DMS53 treated with DMSO at 0.1 percent for 48 hours (cell line): ENCODE results near the gene ST7.
"Not testable (repeated sequence)": the region's sequence is repeated elsewhere in the genome, so short reads cannot be mapped to it uniquely, and the experiment has no call there.

Experiments used
- DNase-seq: peaks from one replicate; lab custom pipeline; 2025; ENCODE audit not compliant: unreplicated experiment; lab: John Stamatoyannopoulos, UW

Gene ST7

GRCh38 chr7:117120321-117120720 is 167.0 kb downstream of the ST7 start:
- not testable (repeated sequence) for DNase-seq

- not testable (repeated sequence) for DNase-seq
Observed at GRCh38 chr7:117122036-117122435, 168.7 kb downstream of the ST7 start.

DNA sequence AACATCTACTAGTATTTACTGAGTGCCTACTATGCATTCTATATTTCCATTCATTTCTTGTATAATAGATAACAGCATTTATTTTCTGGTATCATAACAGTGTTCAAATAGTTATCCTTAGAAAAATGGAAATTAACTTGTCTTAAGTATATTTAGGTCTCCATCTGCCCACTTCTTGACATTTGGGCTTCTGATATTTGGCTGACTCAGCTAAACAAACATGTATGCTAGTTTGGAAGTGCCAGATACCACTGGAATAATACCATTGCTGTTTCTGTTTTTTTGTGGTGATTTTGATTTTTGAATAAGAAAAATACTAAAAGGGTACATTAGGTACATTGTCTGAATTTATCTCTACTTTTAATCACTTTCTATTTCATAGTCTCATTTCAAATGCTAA is 169.2 kb downstream of the ST7 start:
- no peak for DNase-seq

DNA sequence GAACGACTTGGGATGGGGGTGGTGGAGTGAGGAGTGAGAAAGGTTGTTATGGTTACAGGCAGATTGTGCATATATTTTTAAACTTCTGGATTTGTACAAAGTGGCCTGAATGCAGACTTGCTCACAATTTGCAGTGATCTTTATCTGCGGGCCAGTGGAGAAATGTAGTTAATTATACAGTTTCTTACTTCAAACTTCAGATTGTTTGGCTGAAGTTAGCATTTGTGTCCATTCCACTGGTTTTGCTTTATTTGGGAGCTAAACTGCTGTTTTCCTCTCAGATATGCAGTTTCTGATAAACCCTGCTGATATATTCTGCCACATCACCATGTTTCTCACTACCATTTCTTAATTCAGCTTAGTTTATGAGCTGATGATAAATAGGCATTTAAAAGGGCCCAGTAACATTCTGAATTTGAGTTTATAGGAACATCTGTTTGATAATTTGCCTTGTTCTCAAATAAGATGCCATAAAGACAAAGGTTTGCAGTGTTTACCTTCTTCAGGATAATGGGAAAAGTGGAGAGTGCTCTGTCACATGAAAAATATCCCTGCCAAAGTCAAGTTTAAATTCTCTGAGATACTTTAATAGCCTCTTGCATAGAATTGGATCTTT is 170.1 kb downstream of the ST7 start:
- no peak for DNase-seq

DNA sequence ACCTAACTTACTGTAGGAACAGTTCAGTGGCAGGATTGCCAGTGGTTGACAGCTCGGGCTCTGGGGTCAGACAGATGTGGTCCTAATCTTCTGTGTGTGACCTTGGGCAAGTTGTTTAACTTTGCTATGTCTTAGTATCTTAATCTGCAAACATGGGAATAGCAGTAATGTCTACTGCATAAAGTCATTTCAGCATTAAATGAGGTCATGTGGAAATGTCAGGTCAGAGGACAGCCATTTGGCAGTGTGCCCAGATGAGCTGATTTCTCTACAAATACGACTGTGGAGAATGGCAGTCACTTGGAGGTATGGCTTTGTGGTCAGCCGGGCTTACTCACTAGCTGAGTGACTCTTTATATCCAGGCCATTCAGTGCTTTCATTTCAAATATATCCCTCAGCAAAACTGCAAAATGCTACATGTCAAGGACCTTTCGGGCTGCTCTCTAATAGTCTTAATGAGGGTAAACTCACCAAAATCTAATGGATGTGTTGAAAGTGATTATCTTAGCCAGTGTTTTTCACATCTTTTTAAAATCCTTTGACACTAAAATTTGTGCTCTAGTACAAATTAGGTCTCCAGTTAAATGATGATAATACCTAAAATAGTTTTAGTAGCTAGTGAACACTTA is 171.4 kb downstream of the ST7 start:
- peak; percentile 93 for DNase-seq

- no peak for DNase-seq
Observed at GRCh38 chr7:117126676-117127075, 173.4 kb downstream of the ST7 start.

- DNase-seq: peak; percentile 66
Observed at GRCh38 chr7:117127585-117128168, 174.4 kb downstream of the ST7 start.

GRCh38 chr7:117129521-117129955 is 176.2 kb downstream of the ST7 start:
- DNase-seq: no peak

DNA sequence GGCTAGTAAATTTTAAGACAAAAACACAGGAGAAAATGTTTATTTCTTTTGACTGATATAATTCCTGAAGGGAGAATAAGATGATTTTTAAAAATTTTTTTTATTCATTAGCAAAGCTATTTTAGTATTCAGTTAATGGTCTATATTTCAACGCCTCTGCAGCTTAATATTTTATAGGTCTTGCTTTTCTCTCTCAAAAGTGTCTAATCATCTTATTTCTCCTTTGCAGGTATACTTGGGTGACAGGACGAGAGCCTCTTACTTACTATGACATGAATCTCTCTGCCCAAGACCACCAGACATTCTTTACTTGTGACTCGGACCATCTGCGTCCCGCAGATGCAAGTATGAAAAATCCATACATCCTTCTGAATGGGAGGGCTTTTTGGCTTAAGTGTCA is 177.0 kb downstream of the ST7 start:
- no peak for DNase-seq

- no peak for DNase-seq
Observed at GRCh38 chr7:117132321-117133120, 179.2 kb downstream of the ST7 start.

- no peak for DNase-seq
Observed at GRCh38 chr7:117133125-117133524, 179.8 kb downstream of the ST7 start.

DNA sequence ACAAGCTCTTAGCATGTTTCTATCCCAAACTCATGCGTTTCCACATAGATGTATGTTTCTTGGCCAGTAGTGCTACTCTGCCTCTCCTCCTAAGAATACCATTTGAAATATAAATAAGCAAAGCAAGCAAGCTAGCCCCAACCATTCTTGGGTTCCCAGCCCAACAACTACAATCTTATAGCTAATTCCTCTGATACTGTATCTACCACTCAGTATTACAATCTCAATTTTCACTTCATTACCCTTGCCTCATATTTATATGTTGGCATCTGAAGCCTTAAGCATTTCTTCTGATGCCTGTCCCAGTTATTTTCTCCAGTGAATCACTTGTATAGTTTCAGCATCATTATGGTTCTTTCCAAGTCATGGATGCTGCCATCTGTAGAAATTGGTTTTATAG is 181.1 kb downstream of the ST7 start:
- DNase-seq: no peak

DNA sequence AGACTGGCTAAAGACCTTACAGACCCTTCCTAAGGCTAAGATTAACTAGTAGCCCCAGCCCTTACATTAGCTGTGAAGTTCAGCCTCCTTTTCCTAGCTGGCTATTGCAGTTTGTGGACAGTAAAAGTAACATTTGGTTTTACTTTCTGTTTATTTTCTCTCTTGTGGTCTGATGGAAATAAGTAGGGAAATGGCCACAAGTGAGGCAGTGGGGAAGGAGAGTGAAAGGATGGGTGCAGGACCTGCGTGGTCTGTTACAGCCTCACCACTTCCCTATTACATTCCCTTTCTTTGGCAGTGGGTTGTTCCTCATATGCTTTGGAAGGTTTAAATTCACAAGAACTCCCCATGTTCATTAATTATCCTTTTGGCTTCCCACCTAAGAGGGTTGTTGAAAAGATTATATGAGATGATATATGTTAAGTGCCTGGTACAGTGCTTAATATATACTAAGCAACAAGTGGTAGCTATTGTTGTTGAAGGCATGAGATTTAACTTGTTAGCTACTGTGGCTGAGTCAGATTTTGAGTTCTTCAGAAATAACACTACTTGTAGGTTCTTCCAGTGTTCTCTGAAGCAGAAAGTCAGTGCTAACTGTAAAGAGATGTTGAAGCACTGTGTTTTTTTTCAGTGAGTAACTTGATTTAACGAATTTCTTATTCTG is 181.7 kb downstream of the ST7 start:
- DNase-seq: no peak

GRCh38 chr7:117135553-117135891 is 182.2 kb downstream of the ST7 start:
- DNase-seq: no peak

GRCh38 chr7:117137868-117138267 is 184.6 kb downstream of the ST7 start:
- no peak for DNase-seq

- DNase-seq: no peak
Observed at GRCh38 chr7:117138495-117138894, 185.2 kb downstream of the ST7 start.

DNA sequence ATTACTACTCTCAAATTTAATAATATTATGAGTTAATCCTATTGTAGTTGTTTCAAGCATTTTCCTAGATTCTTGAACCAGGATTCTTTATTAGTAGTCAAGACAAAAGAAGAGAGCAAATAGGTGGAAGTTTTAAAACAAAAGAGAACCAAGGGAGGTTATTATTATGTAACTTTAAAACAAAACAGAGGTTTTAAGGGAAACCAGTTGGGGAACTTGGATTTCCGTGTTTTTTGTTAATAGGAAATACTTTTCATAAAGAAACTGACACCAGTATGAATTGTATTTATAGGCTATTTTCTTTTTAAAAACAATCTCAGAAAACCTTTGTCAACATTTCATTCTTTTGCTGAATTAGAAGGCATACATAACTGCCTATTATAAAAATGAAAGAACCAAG is 185.7 kb downstream of the ST7 start:
- no peak for DNase-seq

DNA sequence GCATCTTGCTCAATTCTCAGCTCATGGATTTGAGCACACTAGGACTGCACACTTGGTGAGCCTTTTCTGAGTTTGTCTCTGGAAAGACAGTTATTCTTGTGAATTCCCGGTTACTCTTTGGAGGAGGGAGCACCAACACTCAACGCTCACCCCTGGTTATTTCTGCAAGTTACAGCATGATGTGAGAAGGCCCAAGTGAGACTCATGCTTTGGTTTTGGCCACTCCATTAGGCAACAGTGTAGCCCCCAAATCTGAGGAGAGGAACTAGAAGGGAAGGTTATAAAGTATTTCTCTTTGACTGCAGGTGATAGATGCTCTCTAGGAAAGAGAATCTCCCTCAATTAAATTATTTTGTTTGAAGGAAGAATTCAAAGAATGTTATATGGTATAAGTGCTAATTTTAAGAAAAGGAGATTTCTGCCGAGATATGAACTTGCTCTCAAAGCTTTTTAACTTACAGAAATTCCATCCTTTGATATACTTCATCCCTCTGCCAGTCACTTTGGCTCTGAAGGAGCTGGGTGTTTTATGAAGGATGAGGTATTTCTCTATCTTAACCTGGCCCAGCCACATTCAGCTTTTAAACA is 186.2 kb downstream of the ST7 start:
- DNase-seq: no peak

DNA sequence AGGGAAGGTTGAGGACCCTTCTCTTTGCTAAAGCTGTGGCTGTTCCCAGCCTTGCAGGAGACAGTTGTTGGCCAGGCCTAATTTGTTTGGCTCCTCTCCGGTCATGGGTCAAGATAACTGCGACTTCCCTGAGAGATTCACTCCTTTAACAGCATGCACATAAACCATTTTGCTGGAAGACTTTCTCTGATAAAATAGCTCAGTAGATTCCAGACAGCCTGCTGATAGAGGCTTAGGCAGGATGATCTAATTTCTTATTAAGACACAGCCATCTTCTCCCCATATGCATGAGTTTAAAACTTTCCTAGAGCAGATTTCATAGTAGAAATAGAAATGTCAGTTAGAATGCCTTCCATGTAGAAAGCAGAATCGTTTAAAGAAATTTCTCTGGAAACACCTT is 187.6 kb downstream of the ST7 start:
- DNase-seq: no peak

- DNase-seq: no peak
Observed at GRCh38 chr7:117143066-117143465, 189.8 kb downstream of the ST7 start.

- DNase-seq: no peak
Observed at GRCh38 chr7:117143580-117143979, 190.3 kb downstream of the ST7 start.
